ENCODE results near the gene ZMIZ1.

ZMIZ1 gene

GRCh38 chr10:79254333-79255006 is 185.7 kb downstream of the ZMIZ1 start:
- FAIRE-seq, result no peak

- no peak for FAIRE-seq
These were observed 186.3 kb downstream of the ZMIZ1 start for GRCh38 chr10:79255007-79255507.

GRCh38 chr10:79256264-79256806 is 187.6 kb downstream of the ZMIZ1 start:
- no peak for FAIRE-seq

GRCh38 chr10:79258894-79259293 is 190.1 kb downstream of the ZMIZ1 start:
- FAIRE-seq, result no peak

- FAIRE-seq, result no peak
These were observed 191.1 kb downstream of the ZMIZ1 start for GRCh38 chr10:79259834-79260233.

GRCh38 chr10:79260811-79261740 is 192.3 kb downstream of the ZMIZ1 start:
- no peak for FAIRE-seq

- FAIRE-seq, result no peak
These were observed 193.4 kb downstream of the ZMIZ1 start for GRCh38 chr10:79262131-79262530.

- no peak for FAIRE-seq
These were observed 194.4 kb downstream of the ZMIZ1 start for GRCh38 chr10:79262959-79263746.

GRCh38 chr10:79263939-79264338 is 195.2 kb downstream of the ZMIZ1 start:
- FAIRE-seq, result no peak

GRCh38 chr10:79264942-79265341 is 196.2 kb downstream of the ZMIZ1 start:
- no peak for FAIRE-seq

- no peak for FAIRE-seq
These were observed 197.3 kb downstream of the ZMIZ1 start for GRCh38 chr10:79266084-79266483.

GRCh38 chr10:79266543-79267312 is 198.0 kb downstream of the ZMIZ1 start:
- FAIRE-seq, result no peak

GRCh38 chr10:79267499-79267898 is 198.7 kb downstream of the ZMIZ1 start:
- no peak for FAIRE-seq

- FAIRE-seq, result no peak
These were observed 199.4 kb downstream of the ZMIZ1 start for GRCh38 chr10:79268161-79268601.

GRCh38 chr10:79268742-79269141 is 200.0 kb downstream of the ZMIZ1 start:
- no peak for FAIRE-seq

GRCh38 chr10:79269443-79269842 is 200.7 kb downstream of the ZMIZ1 start:
- no peak for FAIRE-seq

- FAIRE-seq, result no peak
These were observed 201.2 kb downstream of the ZMIZ1 start for GRCh38 chr10:79269969-79270368.

GRCh38 chr10:79270466-79271246 is 201.9 kb downstream of the ZMIZ1 start:
- FAIRE-seq, result no peak

- no peak for FAIRE-seq
These were observed 203.6 kb downstream of the ZMIZ1 start for GRCh38 chr10:79272353-79272752.

GRCh38 chr10:79273604-79274003 is 204.8 kb downstream of the ZMIZ1 start:
- no peak for FAIRE-seq
